Thyroid gland (tissue), 4 donors: ENCODE data around the gene SLITRK5.
A peak's percentile ranks its signal among the peaks of the same experiment; 100 is the strongest.

Experiments
- POLR2A ChIP-seq, 2 donors: fragments of 450-650 bp; IDR thresholded peaks; one replicate each; pipeline ENCODE4 v1.6.1; 2017; ENCODE audit warnings: antibody characterized with exemption in 2 of 2, mild to moderate bottlenecking in 2 of 2, moderate library complexity in 1 of 2
- TF ChIP-seq, protein P1 (sequence below), 6 experiments: fragments of 200-600 bp in 3 of 6; fragments of 450-650 bp in 3 of 6; sonication (generic) in 3 of 6; IDR thresholded peaks; one replicate each; pipeline ENCODE4 v1.5.1; 2016 to 2019; ENCODE audit warnings: antibody characterized with exemption in 6 of 6, mild to moderate bottlenecking in 2 of 6, inconsistent platforms in 1 of 6, moderate library complexity in 1 of 6

DNA sequence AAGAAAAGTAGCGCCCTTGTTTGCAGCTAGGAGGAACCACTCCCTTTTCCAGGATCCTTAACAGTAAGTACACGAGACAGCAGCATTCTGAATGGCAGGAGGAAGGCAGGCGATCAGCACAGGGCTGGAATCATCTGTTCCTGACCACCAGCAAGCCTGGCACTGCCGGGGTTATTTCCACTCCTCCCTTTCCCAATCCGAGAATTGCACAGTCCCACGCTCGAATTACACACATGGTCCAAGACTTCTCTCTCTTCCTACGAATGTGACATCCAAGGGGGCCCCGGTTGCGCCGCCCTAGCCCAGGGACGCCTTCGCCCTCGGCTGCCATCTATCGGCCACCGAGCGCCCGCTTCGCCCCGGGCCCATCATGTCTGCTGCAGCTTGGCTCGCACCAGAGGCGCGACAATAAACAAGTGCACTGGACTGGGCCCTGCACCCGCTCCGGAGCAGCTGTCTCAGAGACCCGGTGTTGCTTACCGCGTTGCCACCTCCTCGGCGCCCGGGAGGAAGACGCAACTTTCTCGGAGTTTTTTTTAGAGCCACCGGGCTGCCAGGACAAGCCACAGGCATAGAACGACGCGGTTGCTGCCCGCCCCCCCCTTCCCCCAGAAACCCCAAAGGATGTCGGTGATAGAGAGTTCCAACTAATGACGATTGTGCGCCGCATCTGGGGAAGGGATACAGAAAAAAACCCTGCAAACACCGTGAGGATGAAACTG is at the start of gene SLITRK5:
- TF ChIP-seq, protein P1, sequence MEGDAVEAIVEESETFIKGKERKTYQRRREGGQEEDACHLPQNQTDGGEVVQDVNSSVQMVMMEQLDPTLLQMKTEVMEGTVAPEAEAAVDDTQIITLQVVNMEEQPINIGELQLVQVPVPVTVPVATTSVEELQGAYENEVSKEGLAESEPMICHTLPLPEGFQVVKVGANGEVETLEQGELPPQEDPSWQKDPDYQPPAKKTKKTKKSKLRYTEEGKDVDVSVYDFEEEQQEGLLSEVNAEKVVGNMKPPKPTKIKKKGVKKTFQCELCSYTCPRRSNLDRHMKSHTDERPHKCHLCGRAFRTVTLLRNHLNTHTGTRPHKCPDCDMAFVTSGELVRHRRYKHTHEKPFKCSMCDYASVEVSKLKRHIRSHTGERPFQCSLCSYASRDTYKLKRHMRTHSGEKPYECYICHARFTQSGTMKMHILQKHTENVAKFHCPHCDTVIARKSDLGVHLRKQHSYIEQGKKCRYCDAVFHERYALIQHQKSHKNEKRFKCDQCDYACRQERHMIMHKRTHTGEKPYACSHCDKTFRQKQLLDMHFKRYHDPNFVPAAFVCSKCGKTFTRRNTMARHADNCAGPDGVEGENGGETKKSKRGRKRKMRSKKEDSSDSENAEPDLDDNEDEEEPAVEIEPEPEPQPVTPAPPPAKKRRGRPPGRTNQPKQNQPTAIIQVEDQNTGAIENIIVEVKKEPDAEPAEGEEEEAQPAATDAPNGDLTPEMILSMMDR (IDR thresholded peaks at IDR 0.05): peak; percentile 50 to 95 (median 69)
- peak in 1 of 2 donors; percentile 53 for TF ChIP-seq POLR2A (IDR thresholded peaks at IDR 0.05)
